ENCODE data around the gene DHDH. TPM values are rescaled to one million over a fixed set of nuclear protein-coding genes. Genes with fewer than 3 reads are reported as not detected.
"Not testable (repeated sequence)": the region's sequence is repeated elsewhere in the genome, so short reads cannot be mapped to it uniquely, and the experiment has no call there.

DHDH gene
- total RNA-seq (ENCODE audit: low replicate concordance) = not detected in 2 replicates

- TF ChIP-seq CTCF (IDR thresholded peaks at IDR 0.05; ENCODE audit: insufficient read depth, low read length) = no peak
- peak within 1 kb of the TSS; percentile 66 for H3K4me3 ChIP-seq (ENCODE audit: low read depth, low read length)
- peak; percentile 30 for DNase-seq (ENCODE audit: low read depth)
Measured at GRCh38 chr19:48933382-48933932, at the start of gene DHDH. Gene DHDH (plus strand): TSS chr19:48933699. CDS start chr19:48933722, 23 bp downstream.

- DNase-seq (ENCODE audit: low read depth) = no peak
Measured at GRCh38 chr19:48883726-48884125, 49.8 kb upstream of the DHDH start.

GRCh38 chr19:48887861-48888612 is 45.5 kb upstream of the DHDH start:
- TF ChIP-seq CTCF (IDR thresholded peaks at IDR 0.05; ENCODE audit: insufficient read depth, low read length) = no peak
- DNase-seq (ENCODE audit: low read depth) = no peak
- H3K4me3 ChIP-seq (ENCODE audit: low read depth, low read length) = no peak overlapping the region

More at GRCh38 chr19:48883726-48884125, 49.8 kb upstream of the DHDH start:
- no peak for TF ChIP-seq CTCF (IDR thresholded peaks at IDR 0.05; ENCODE audit: insufficient read depth, low read length)
- no peak overlapping the region for H3K4me3 ChIP-seq (ENCODE audit: low read depth, low read length)

- not testable (repeated sequence) for DNase-seq (ENCODE audit: low read depth); H3K4me3 ChIP-seq (ENCODE audit: low read depth, low read length)
Measured at GRCh38 chr19:48889496-48889895, 44.0 kb upstream of the DHDH start.

- no peak for TF ChIP-seq CTCF (IDR thresholded peaks at IDR 0.05; ENCODE audit: insufficient read depth, low read length)
- no peak overlapping the region for H3K4me3 ChIP-seq (ENCODE audit: low read depth, low read length)
- DNase-seq (ENCODE audit: low read depth) = no peak
Measured at GRCh38 chr19:48890551-48890950, 42.9 kb upstream of the DHDH start.

GRCh38 chr19:48895226-48895625 is 38.3 kb upstream of the DHDH start:
- H3K4me3 ChIP-seq (ENCODE audit: low read depth, low read length) = no peak overlapping the region
- TF ChIP-seq CTCF (IDR thresholded peaks at IDR 0.05; ENCODE audit: insufficient read depth, low read length) = no peak
- DNase-seq (ENCODE audit: low read depth) = no peak

GRCh38 chr19:48896191-48896720 is 37.2 kb upstream of the DHDH start:
- no peak for TF ChIP-seq CTCF (IDR thresholded peaks at IDR 0.05; ENCODE audit: insufficient read depth, low read length)
- no peak for DNase-seq (ENCODE audit: low read depth)
- H3K4me3 ChIP-seq (ENCODE audit: low read depth, low read length) = no peak overlapping the region

Measured in fibroblast of the aortic adventitia (primary cell).